Measurements from ENCODE around the gene SCAMP2. TPM values are rescaled to one million over a fixed set of nuclear protein-coding genes. Genes with fewer than 3 reads are reported as not detected.

Gene SCAMP2
- total and polyA plus RNA-seq, 2 of the 13 experiments (the other 11 are each of a cell fraction or from before 2014, with no cell fraction given) = 34.8 to 121 TPM

GRCh38 chr15:74869726-74870407 lies 3.3 kb downstream of the SCAMP2 start (continued):
- TF ChIP-seq ZKSCAN8 (CRISPR knock-in tag; IDR thresholded peaks at IDR 0.05; ENCODE audit: borderline replicate concordance) = no peak

GRCh38 chr15:74869372-74869725 lies 3.8 kb downstream of the SCAMP2 start:
- Histone ChIP-seq H3K27ac (ENCODE audit: extremely low read length, insufficient read depth, low read length) (no peak overlapping the region), H3K9ac (ENCODE audit: insufficient read depth, low read depth, low read length) (no peak overlapping the region), H3K4me3 (replicated peaks in 1 of 3; ENCODE audit: insufficient read depth in 1 of 3, low read depth in 2 of 3, low read length in 3 of 3) (no peak overlapping the region), H3K36me3 (replicated peaks in 1 of 2; ENCODE audit: control insufficient read depth in 1 of 2, insufficient read depth in 2 of 2, low read length in 2 of 2) (peaks cover 0 to 2% of the 10 kb centered on the region in 2 experiments; a peak in 4 of 5 replicates), H3K27me3 (ENCODE audit: control insufficient read depth in 1 of 2, insufficient read depth in 2 of 2, low read length in 2 of 2) (peaks cover 0 to 2% of the 10 kb centered on the region in 2 experiments; a peak in 1 of 5 replicates), H3K79me2 (ENCODE audit: insufficient read depth, low read length) (peaks cover 69% of the 10 kb centered on the region), H3K4me1 (ENCODE audit: insufficient read depth, low read length) (peaks cover 79% of the 10 kb centered on the region), H4K20me1 (ENCODE audit: insufficient read depth, low read length) (peaks cover 16% of the 10 kb centered on the region), H2AFZ (ENCODE audit: low read length) (no peak overlapping the region), H3K9me3 (ENCODE audit: low read length) (no peaks in the 10 kb centered on the region), H3K4me2 (ENCODE audit: low read depth, low read length) (no peak overlapping the region)
- FAIRE-seq (no peak), ATAC-seq (no peak), DNase-seq (ENCODE audit: low spot score) (no peak)
- ChIA-PET POLR2A (interaction anchor here (0.5 to 1.7 kb wide), 5 partner anchors 12 to 51 kb away, joined by 3 to 6 read pairs (median 3); partner anchors contain the start of gene FAM219B), CTCF (ENCODE audit: low intra/inter-chr PET ratio, low total read pairs) (no interaction called here)
- TF ChIP-seq ZNF3 (CRISPR knock-in tag; IDR thresholded peaks at IDR 0.05) = no peak
- TF ChIP-seq ZNF350 (CRISPR knock-in tag; IDR thresholded peaks at IDR 0.05; ENCODE audit: borderline replicate concordance, low read depth) = no peak
- TF ChIP-seq ZNF878 (CRISPR knock-in tag; IDR thresholded peaks at IDR 0.05) = no peak
- TF ChIP-seq POGK (CRISPR knock-in tag; conservative IDR thresholded peaks at IDR 0.05) = no peak
- TF ChIP-seq ZMYM2 (CRISPR knock-in tag; IDR thresholded peaks at IDR 0.05) = no peak
- no peak for TF ChIP-seq RAD21 (CRISPR knock-in tag; IDR thresholded peaks at IDR 0.05)
- no peak for TF ChIP-seq CHD2 (IDR thresholded peaks at IDR 0.05; ENCODE audit: low read depth, low read length)
- intact Hi-C loops (cut with micrococcal nuclease; ENCODE audit: unreplicated experiment) (no loop called here), in situ Hi-C loops (cut with HindIII; ENCODE audit: extremely low pct_ligation_motif_present, low pct_unique_long_range_greater_than_20kb) (no loop called here)
- BruUV-seq (replicated peaks) = no TSS peak

Measured in HepG2 (cell line).